Measurements from ENCODE around the gene SHC1. TPM values are rescaled to one million over a fixed set of nuclear protein-coding genes. Genes with fewer than 3 reads are reported as not detected.

The SHC1 gene
- 80.0 and 80.3 TPM in 2 replicates for total RNA-seq
- polyA plus RNA-seq: 66.8 and 70.7 TPM in 2 replicates

- Histone ChIP-seq H3K9me3 (ENCODE audit: low read depth) (no peaks in the 10 kb centered on the region), H3K27ac (peak within 1 kb of the TSS; percentile 98), H3K4me1 (ENCODE audit: low read depth) (peaks cover 31% of the 10 kb centered on the region), H3K4me3 (peak within 1 kb of the TSS; percentile 17), H3K27me3 (no peaks in the 10 kb centered on the region), H3K36me3 (peaks cover 12% of the 10 kb centered on the region)
- DNase-seq (ENCODE audit: low read depth in 1 of 2, low spot score in 1 of 2): peak; percentile 87 to 97
- no peak for TF ChIP-seq CTCF (IDR thresholded peaks at IDR 0.05; ENCODE audit: low read depth, low read length)
Measured at GRCh38 chr1:154970631-154971340, at the start of gene SHC1. TSS of gene SHC1 (minus strand) at chr1:154970747. CDS start at chr1:154970526, 221 bp downstream.

- DNase-seq (ENCODE audit: low read depth in 1 of 2, low spot score in 1 of 2): no peak
- no peak overlapping the region for H3K4me3 ChIP-seq
- H3K9me3 ChIP-seq (ENCODE audit: low read depth): no peaks in the 10 kb centered on the region
- TF ChIP-seq CTCF (IDR thresholded peaks at IDR 0.05; ENCODE audit: low read depth, low read length): no peak
- H3K4me1 ChIP-seq (ENCODE audit: low read depth): peaks cover 17% of the 10 kb centered on the region
- no peaks in the 10 kb centered on the region for H3K27me3 ChIP-seq
- peak overlapping the region; percentile 45 for H3K27ac ChIP-seq
- H3K36me3 ChIP-seq: peaks cover 3% of the 10 kb centered on the region
Measured at GRCh38 chr1:155019377-155020245, 49.1 kb upstream of the SHC1 start.

GRCh38 chr1:155018617-155019348, 48.2 kb upstream of the SHC1 start:
- Histone ChIP-seq H3K4me1 (ENCODE audit: low read depth) (peaks cover 17% of the 10 kb centered on the region), H3K9me3 (ENCODE audit: low read depth) (no peaks in the 10 kb centered on the region), H3K27me3 (no peaks in the 10 kb centered on the region), H3K36me3 (peaks cover 3% of the 10 kb centered on the region), H3K4me3 (no peak overlapping the region), H3K27ac (peak overlapping the region; percentile 45)
- peak in 1 of 2 donors; percentile 30 for DNase-seq (ENCODE audit: low read depth in 1 of 2, low spot score in 1 of 2)
- TF ChIP-seq CTCF (IDR thresholded peaks at IDR 0.05; ENCODE audit: low read depth, low read length): no peak

GRCh38 chr1:155017946-155018316, 47.4 kb upstream of the SHC1 start:
- H3K36me3 ChIP-seq: peaks cover 3% of the 10 kb centered on the region
- no peaks in the 10 kb centered on the region for H3K9me3 ChIP-seq (ENCODE audit: low read depth)
- no peak overlapping the region for H3K4me3 ChIP-seq
- no peak overlapping the region for H3K27ac ChIP-seq
- DNase-seq (ENCODE audit: low read depth in 1 of 2, low spot score in 1 of 2): no peak
- H3K27me3 ChIP-seq: no peaks in the 10 kb centered on the region
- TF ChIP-seq CTCF (IDR thresholded peaks at IDR 0.05; ENCODE audit: low read depth, low read length): no peak
- peaks cover 13% of the 10 kb centered on the region for H3K4me1 ChIP-seq (ENCODE audit: low read depth)

All from cardiac muscle cell (in vitro differentiated cells and primary cell).